ENCODE data around the gene SIRPA.

Gene SIRPA

DNA sequence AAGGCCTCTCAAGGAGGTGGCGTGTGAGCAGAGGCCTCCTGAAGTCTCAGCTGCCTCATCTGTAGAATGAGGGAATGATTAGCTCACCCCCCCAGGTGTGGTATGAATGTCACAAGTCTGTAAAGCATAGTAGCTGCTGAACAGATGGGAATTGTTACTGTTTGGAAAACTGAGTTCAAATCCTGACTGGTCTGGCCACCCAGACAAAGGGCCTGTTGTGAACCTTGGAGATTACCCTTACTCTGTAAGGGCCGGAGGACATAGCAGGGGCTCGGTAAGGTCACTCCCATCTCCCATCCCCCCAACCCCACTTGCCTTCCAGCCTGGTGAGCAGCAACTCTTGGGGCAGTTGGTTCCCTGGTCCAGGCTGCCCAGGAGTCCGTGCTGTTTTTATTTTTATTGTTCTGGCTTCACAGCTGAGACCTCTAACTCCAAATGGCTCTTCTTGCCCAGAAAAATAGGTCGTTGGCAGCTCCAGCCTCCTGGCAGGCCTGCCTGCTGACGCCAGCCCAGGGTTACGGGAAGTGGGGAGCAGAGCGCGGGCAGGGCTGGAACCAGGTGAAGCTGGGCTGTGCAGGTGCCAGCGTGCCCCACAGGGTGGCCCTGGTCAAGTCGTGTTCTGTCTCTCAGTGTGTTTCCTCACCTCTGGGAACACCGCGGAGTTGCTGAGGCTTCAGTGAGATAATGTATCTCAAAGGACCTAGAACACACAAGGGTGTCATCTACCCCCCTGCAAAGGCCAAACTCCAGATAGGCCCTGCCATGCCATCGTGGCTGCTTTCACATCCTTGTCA is 4.5 kb upstream of the SIRPA start:
- TF ChIP-seq, protein P1, sequence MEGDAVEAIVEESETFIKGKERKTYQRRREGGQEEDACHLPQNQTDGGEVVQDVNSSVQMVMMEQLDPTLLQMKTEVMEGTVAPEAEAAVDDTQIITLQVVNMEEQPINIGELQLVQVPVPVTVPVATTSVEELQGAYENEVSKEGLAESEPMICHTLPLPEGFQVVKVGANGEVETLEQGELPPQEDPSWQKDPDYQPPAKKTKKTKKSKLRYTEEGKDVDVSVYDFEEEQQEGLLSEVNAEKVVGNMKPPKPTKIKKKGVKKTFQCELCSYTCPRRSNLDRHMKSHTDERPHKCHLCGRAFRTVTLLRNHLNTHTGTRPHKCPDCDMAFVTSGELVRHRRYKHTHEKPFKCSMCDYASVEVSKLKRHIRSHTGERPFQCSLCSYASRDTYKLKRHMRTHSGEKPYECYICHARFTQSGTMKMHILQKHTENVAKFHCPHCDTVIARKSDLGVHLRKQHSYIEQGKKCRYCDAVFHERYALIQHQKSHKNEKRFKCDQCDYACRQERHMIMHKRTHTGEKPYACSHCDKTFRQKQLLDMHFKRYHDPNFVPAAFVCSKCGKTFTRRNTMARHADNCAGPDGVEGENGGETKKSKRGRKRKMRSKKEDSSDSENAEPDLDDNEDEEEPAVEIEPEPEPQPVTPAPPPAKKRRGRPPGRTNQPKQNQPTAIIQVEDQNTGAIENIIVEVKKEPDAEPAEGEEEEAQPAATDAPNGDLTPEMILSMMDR (IDR thresholded peaks at IDR 0.05; ENCODE audit: control insufficient read depth, insufficient read depth, low read depth, low read length, missing control alignments) = no peak
- H3K4me3 ChIP-seq (ENCODE audit: control insufficient read depth, low read depth, low read length) = no peak overlapping the region
- DNase-seq (ENCODE audit: low read depth) = no peak

DNA sequence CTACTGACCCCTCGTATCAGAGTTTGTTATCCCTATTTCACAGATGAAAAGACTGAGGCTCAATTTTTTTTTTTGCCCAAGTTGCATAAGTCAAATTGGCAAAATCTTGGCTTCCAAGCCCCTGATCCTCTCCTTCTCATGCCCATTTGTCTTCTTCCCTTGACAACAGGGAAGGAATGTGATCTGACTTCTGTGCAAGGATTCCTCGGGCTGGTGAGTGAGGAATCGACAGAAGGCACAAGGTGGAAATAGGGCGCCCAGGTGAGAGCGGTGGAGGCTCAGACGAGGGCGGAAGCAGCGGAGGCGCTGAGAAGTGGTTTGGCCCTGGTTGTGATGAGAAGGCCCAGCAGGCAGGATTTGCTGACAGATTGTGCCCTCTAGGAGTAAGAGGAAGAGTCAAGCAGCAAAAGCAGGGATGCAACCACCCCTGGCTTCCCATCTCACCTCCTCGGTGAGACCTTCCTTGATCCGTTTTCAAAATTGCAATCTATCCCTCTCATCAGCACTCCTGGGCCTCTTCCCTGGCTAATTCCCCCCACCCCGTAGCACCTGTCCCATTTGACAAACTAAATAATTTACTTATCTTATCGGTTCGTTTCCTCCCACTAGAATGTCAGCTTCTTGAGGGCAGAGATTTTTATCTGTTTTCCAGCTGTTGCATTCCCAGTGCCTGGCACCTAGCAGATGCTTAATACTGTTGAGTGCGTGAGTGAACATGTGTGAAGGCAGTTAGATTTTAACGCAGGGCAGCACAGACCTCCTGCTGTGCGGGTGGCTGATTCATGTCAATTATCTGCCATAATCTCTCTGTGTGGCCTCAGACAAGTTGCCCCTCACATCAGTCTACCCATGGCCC is 3.7 kb upstream of the SIRPA start:
- TF ChIP-seq, protein P1 (IDR thresholded peaks at IDR 0.05; ENCODE audit: control insufficient read depth, insufficient read depth, low read depth, low read length, missing control alignments) = no peak
- no peak for DNase-seq (ENCODE audit: low read depth)
- no peak overlapping the region for H3K4me3 ChIP-seq (ENCODE audit: control insufficient read depth, low read depth, low read length)

DNA sequence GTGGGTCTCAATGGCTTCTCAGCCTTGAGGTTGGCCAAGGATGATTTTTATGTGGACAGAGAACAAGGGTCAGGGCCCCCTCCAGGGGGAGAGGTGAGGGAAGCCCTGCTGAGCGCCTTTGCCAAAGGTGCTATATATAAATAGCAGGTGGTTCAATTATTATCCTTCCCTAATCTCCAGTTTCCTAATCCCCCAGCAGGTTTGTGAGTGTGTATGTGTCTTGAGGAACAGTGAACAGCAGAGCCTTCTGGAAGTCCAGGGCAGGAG is 3.2 kb upstream of the SIRPA start:
- TF ChIP-seq, protein P1 (IDR thresholded peaks at IDR 0.05; ENCODE audit: control insufficient read depth, insufficient read depth, low read depth, low read length, missing control alignments) = no peak
- no peak for DNase-seq (ENCODE audit: low read depth)
- no peak overlapping the region for H3K4me3 ChIP-seq (ENCODE audit: control insufficient read depth, low read depth, low read length)

DNA sequence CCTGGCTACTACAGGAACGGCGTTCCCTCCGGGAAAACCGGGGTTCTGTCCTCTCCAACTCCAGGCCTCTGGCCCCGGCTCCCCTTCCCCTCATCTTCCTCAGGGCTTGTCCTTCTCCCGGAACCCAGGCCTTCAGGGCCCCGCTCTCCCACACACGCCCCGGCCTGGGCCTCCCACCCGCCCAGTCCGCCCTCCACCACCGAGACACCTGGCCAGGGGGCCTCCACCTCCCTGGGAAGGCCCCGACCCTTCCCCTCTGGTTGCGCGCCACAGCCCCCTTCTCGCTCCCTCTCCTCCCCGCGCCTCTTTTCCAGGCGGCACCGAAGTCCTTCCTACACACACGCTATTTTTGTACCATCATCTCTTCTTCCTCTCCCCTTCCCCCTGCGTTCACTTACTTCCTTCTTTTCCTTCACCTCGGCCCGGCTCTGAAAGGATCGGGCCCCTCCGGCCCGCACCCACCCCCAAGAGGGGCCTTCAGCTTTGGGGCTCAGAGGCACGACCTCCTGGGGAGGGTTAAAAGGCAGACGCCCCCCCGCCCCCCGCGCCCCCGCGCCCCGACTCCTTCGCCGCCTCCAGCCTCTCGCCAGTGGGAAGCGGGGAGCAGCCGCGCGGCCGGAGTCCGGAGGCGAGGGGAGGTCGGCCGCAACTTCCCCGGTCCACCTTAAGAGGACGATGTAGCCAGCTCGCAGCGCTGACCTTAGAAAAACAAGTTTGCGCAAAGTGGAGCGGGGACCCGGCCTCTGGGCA is 1.3 kb upstream of the SIRPA start:
- TF ChIP-seq, protein P1 (IDR thresholded peaks at IDR 0.05; ENCODE audit: control insufficient read depth, insufficient read depth, low read depth, low read length, missing control alignments) = no peak
- H3K4me3 ChIP-seq (ENCODE audit: control insufficient read depth, low read depth, low read length) = peak overlapping the region; percentile 59
- DNase-seq (ENCODE audit: low read depth) = no peak

DNA sequence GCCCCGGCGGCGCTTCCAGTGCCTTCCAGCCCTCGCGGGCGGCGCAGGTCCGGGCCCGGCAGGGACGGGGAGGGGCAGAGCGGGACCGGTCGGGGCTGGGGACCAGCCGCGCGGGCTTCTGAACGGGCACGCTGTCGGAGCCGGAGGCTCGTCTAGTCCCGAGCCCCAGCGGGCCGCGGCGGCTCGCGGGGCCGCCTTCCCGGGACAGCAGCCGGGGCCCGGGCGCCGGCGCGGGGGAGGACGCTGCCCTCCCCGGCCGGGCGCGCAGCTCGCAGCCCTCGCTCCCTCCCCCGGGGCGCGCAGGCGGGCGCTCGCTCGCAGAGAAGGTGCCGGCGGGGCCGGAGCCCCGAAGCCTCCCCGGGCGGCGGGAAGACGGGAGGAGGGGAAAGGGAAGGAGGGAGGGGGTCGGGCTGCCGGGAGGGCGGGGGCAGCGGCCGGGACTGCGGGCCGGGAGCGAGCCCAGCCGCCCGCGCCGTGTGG is 696 bp upstream of the SIRPA start:
- H3K4me3 ChIP-seq (ENCODE audit: control insufficient read depth, low read depth, low read length) = peak overlapping the region; percentile 59
- TF ChIP-seq, protein P1 (IDR thresholded peaks at IDR 0.05; ENCODE audit: control insufficient read depth, insufficient read depth, low read depth, low read length, missing control alignments) = no peak
- DNase-seq (ENCODE audit: low read depth) = no peak

DNA sequence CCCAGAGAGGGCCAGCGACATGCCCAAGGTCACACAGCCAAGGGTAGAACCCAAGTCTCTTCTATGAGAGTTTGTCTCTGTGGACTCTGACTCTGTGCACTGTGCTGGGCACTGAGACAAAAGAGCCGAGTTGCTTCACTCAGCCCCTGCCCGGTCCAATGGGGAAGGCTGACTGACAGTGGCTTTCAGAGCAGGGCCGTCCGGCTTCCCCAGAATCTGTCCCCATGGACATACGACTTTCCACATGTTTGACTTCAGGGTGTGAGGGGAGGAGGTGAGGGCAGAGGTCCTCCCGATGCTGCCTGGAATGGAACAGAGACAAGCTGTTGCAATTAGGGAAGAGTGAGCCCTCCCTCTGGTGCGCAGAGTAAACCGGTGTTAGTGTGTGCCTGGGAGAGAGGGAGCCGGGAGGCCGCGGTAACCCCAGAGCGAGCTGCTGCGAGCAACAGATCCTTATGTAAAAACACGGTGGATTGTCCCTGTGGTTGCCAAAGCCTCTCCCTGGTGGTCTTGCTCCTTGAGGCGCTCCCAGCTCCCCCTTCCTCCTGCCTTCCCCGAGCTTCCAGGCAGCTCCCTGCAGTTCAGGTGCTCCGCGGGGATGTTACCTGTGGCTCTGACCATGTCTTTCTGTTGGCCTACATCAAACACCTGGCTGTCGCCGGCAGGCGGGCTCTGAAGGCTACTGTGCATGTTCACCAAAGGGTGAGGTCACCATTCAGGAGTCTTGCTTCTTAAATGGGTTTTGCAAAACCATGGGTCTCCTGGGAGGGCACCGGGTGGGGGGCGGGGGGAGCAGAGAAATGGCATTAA is 672 bp downstream of the SIRPA start:
- no peak for DNase-seq (ENCODE audit: low read depth)
- peak overlapping the region; percentile 59 for H3K4me3 ChIP-seq (ENCODE audit: control insufficient read depth, low read depth, low read length)
- TF ChIP-seq, protein P1 (IDR thresholded peaks at IDR 0.05; ENCODE audit: control insufficient read depth, insufficient read depth, low read depth, low read length, missing control alignments) = no peak
